Type B pancreatic cell (in vitro differentiated cells): ENCODE data around the gene NANS. TPM values are rescaled to one million over a fixed set of nuclear protein-coding genes. Genes with fewer than 3 reads are reported as not detected.

Experiments used
- DNase-seq: peaks from one replicate; pipeline ENCODE4 v3.0.0; 2021; ENCODE audit warnings: mixed read lengths; ENCODE audit not compliant: unreplicated experiment; ENCODE audit errors: extremely low spot score
- H3K27ac Mint-ChIP-seq: 2 replicates; pipeline ENCODE4 v1.8.0; 2021; ENCODE audit warnings: mild to moderate bottlenecking, mixed read lengths
- H3K27me3 Mint-ChIP-seq: 2 replicates; pipeline ENCODE4 v1.8.0; 2021; ENCODE audit warnings: mixed read lengths
- H3K36me3 Mint-ChIP-seq: 2 replicates; pipeline ENCODE4 v1.8.0; 2021; ENCODE audit warnings: mixed read lengths
- H3K4me1 Mint-ChIP-seq: one replicate; pipeline ENCODE4 v1.8.0; 2021; ENCODE audit warnings: mixed read lengths; ENCODE audit not compliant: unreplicated experiment
- H3K4me3 Mint-ChIP-seq: 2 replicates; pipeline ENCODE4 v1.8.0; 2021; ENCODE audit warnings: mild to moderate bottlenecking, mixed read lengths
- H3K9me3 Mint-ChIP-seq: 2 replicates; pipeline ENCODE4 v1.8.0; 2021; ENCODE audit warnings: mixed read lengths
- total RNA-seq: library from RNA; stranded (reverse); gene quantifications from 2 replicates; pipeline ENCODE4 v1.2.1, GENCODE V29; 2021; ENCODE audit warnings: low replicate concordance
- TF ChIP-seq, protein P1 (sequence below): fragments of 200-600 bp; sonication (generic); conservative IDR thresholded peaks from 2 replicates; pipeline ENCODE4 v1.5.0; 2021; ENCODE audit warnings: antibody characterized with exemption, mild to moderate bottlenecking

NANS gene
- total RNA-seq, 1 donor from 2014 or later: 44.6 TPM

DNA sequence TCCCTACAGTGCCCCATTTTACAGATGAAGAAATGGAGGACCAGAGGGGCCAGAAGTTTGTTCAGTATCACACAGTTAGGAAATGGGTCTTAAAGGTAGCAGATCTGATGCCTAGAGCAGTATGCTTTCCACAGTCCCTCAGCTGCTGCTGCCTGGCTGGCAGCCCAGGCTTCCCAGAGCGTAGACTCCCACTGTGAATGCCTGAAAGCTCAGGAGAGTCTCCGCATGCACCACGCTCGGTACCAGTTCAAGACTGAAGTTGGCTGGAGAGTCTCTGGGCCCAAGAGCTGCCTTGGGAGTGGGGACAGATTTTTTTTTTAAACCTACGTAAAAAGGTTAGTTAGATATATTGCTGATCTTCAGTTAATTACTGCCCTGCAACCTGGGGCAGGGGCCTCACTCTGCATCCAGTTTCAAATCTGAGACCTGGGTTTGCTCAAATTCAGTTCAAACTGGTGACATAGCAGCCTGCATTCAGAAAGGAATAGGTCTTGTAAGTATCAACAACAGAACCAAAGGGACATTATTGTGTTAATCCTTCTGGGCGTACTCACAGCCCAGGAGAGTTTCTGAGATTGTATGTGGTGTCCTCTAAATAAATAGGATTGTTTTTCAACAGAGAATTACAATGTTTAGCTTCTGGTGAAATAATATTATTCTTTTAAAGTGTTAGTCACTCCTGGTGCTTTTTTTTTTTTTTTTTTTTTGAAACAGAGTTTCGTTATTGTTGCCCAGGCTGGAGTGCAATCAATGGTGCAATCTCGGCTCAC is 8.3 kb downstream of the NANS start:
- no peaks in the 10 kb centered on the region for H3K9me3 Mint-ChIP-seq
- H3K27me3 Mint-ChIP-seq: no peaks in the 10 kb centered on the region
- no peak overlapping the region for H3K4me3 Mint-ChIP-seq
- H3K27ac Mint-ChIP-seq: no peak overlapping the region
- peaks cover 19% of the 10 kb centered on the region for H3K36me3 Mint-ChIP-seq
- TF ChIP-seq, protein P1, sequence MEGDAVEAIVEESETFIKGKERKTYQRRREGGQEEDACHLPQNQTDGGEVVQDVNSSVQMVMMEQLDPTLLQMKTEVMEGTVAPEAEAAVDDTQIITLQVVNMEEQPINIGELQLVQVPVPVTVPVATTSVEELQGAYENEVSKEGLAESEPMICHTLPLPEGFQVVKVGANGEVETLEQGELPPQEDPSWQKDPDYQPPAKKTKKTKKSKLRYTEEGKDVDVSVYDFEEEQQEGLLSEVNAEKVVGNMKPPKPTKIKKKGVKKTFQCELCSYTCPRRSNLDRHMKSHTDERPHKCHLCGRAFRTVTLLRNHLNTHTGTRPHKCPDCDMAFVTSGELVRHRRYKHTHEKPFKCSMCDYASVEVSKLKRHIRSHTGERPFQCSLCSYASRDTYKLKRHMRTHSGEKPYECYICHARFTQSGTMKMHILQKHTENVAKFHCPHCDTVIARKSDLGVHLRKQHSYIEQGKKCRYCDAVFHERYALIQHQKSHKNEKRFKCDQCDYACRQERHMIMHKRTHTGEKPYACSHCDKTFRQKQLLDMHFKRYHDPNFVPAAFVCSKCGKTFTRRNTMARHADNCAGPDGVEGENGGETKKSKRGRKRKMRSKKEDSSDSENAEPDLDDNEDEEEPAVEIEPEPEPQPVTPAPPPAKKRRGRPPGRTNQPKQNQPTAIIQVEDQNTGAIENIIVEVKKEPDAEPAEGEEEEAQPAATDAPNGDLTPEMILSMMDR: no peak
- no peak for DNase-seq
- peaks cover under 1% of the 10 kb centered on the region for H3K4me1 Mint-ChIP-seq

DNA sequence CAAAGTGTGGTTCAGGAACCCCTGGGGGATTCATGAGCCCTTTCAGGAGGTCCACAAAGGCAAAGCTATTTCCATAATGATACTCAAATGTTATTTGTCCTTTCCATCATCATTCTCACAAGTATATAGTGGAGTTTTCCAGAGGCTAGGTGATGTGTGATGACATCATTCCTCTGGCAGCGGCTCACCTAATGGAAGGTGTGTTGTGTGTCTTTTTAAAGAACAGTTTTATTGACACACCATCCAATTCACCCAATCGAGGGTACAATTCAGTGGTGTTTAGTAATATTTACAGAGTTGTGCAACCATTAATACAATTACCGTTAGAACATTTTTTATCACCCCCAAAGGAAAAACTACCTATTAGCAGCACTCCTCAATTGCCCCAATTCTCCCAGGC is 9.7 kb downstream of the NANS start:
- no peak overlapping the region for H3K27ac Mint-ChIP-seq
- peaks cover 16% of the 10 kb centered on the region for H3K36me3 Mint-ChIP-seq
- H3K4me3 Mint-ChIP-seq: no peak overlapping the region
- H3K4me1 Mint-ChIP-seq: no peaks in the 10 kb centered on the region
- TF ChIP-seq, protein P1: no peak
- DNase-seq: no peak
- no peaks in the 10 kb centered on the region for H3K27me3 Mint-ChIP-seq
- H3K9me3 Mint-ChIP-seq: no peaks in the 10 kb centered on the region

DNA sequence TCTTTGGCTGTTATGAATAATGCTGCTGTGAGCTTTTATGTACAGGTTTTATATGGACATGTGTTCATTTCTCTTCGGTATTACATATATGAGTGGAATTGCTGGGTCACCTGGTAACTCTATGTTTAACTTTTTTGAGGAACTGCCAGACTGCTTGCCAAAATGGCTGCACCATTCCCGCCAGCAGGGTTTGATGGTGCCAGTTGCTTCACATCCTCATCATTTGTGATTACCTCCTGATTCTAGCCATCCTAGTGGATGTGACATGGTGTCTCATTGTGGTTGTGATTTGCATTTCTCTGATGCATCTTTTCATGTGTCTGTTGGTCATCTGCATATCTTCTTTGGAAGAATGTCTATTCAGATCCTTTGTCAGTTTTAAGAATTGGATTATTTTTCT is 10.7 kb downstream of the NANS start:
- no peak for DNase-seq
- peaks cover 18% of the 10 kb centered on the region for H3K36me3 Mint-ChIP-seq
- no peak overlapping the region for H3K4me3 Mint-ChIP-seq
- no peaks in the 10 kb centered on the region for H3K27me3 Mint-ChIP-seq
- H3K4me1 Mint-ChIP-seq: no peaks in the 10 kb centered on the region
- H3K9me3 Mint-ChIP-seq: no peaks in the 10 kb centered on the region
- no peak overlapping the region for H3K27ac Mint-ChIP-seq
- TF ChIP-seq, protein P1: no peak

DNA sequence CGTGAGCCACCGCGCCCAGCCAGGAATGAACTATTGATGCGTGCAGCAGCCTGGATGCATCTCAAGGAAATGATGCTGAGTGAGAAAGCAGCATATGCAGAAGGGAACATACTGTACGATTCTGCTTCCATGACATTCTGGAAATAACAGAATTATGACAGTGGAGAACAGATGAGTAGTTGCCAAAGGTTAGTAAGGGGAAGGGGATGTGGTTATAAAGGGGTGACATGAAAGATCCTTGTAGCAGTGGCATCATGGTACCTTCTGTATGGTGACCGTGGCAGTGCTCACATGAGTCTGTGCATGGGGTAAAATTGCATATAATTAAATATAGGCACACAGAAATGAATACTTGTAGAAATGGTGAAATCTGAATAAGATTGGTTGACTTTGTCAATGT is 13.0 kb downstream of the NANS start:
- Mint-ChIP-seq H3K4me1 (peaks cover 4% of the 10 kb centered on the region), H3K9me3 (no peaks in the 10 kb centered on the region), H3K27me3 (no peaks in the 10 kb centered on the region), H3K4me3 (no peak overlapping the region), H3K27ac (no peak overlapping the region), H3K36me3 (peaks cover 13% of the 10 kb centered on the region)
- DNase-seq: no peak
- TF ChIP-seq, protein P1: no peak

DNA sequence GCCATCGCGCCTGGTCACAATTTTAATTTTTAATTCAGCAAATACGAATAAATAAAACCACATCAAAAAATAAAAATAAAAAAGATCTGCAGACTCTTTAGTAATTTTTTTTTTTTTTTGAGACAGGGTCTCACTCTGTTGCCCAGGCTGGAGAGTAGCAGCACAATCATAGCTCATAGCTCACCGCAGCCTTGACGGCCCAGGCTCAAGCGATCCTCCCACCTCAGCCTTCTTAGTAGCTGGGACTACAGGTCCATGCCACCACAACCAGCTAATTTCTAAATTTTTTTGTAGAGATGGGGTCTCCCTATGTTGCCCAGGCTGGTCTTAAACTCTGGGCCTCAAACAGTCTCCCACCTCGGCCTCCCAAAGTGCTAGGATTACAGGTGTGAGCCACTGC is 14.2 kb downstream of the NANS start:
- no peak overlapping the region for H3K4me3 Mint-ChIP-seq
- no peaks in the 10 kb centered on the region for H3K9me3 Mint-ChIP-seq
- H3K27ac Mint-ChIP-seq: no peak overlapping the region
- DNase-seq: no peak
- no peaks in the 10 kb centered on the region for H3K27me3 Mint-ChIP-seq
- H3K36me3 Mint-ChIP-seq: peaks cover 11% of the 10 kb centered on the region
- TF ChIP-seq, protein P1: no peak
- peaks cover 10% of the 10 kb centered on the region for H3K4me1 Mint-ChIP-seq
